Epithelial cell of esophagus (primary cell): Measurements from ENCODE around the gene BMPR1A.
"Not testable (repeated sequence)": the region's sequence is repeated elsewhere in the genome, so short reads cannot be mapped to it uniquely, and the experiment has no call there.

Experiments
- DNase-seq: peaks from one replicate; pipeline ENCODE4 v3.0.0; 2010; ENCODE audit warnings: low read depth
- H3K4me3 ChIP-seq: 2 replicates; pipeline ENCODE4 v1.5.1; 2011; ENCODE audit warnings: mild to moderate bottlenecking, low read length, control low read depth
- CTCF ChIP-seq: IDR thresholded peaks from 2 replicates; pipeline ENCODE4 v1.5.1; 2011; ENCODE audit warnings: low read depth, mild to moderate bottlenecking, low read length, control low read depth, inconsistent platforms; ENCODE audit not compliant: insufficient read depth; ENCODE audit errors: missing control alignments

Gene BMPR1A

GRCh38 chr10:86974484-86974883, 218.1 kb downstream of the BMPR1A start:
- peak overlapping the region; percentile 39 for H3K4me3 ChIP-seq
- TF ChIP-seq CTCF: no peak
- peak; percentile 64 for DNase-seq

- DNase-seq: no peak
- H3K4me3 ChIP-seq: no peak overlapping the region
- no peak for TF ChIP-seq CTCF
Observed at GRCh38 chr10:86976362-86977056, 220.1 kb downstream of the BMPR1A start.

GRCh38 chr10:86978457-86978856, 222.0 kb downstream of the BMPR1A start:
- not testable (repeated sequence) for H3K4me3 ChIP-seq
- DNase-seq: peak; percentile 64

- no peak for DNase-seq
- TF ChIP-seq CTCF: no peak
- H3K4me3 ChIP-seq: no peak overlapping the region
Observed at GRCh38 chr10:86979296-86979818, 222.9 kb downstream of the BMPR1A start.

- no peak for TF ChIP-seq CTCF
- no peak overlapping the region for H3K4me3 ChIP-seq
- DNase-seq: no peak
Observed at GRCh38 chr10:86979977-86980448, 223.6 kb downstream of the BMPR1A start.

GRCh38 chr10:86981020-86981419, 224.6 kb downstream of the BMPR1A start:
- not testable (repeated sequence) for DNase-seq, H3K4me3 ChIP-seq

GRCh38 chr10:86981716-86982115, 225.3 kb downstream of the BMPR1A start:
- no peak overlapping the region for H3K4me3 ChIP-seq
- TF ChIP-seq CTCF: no peak
- no peak for DNase-seq
